ENCODE data around the gene MGRN1. TPM values are rescaled to one million over a fixed set of nuclear protein-coding genes. Genes with fewer than 3 reads are reported as not detected.

MGRN1 gene
- total RNA-seq, result 10 to 100 TPM; 67.3 to 69.7 TPM
- polyA plus RNA-seq, result 6.4 TPM

DNA sequence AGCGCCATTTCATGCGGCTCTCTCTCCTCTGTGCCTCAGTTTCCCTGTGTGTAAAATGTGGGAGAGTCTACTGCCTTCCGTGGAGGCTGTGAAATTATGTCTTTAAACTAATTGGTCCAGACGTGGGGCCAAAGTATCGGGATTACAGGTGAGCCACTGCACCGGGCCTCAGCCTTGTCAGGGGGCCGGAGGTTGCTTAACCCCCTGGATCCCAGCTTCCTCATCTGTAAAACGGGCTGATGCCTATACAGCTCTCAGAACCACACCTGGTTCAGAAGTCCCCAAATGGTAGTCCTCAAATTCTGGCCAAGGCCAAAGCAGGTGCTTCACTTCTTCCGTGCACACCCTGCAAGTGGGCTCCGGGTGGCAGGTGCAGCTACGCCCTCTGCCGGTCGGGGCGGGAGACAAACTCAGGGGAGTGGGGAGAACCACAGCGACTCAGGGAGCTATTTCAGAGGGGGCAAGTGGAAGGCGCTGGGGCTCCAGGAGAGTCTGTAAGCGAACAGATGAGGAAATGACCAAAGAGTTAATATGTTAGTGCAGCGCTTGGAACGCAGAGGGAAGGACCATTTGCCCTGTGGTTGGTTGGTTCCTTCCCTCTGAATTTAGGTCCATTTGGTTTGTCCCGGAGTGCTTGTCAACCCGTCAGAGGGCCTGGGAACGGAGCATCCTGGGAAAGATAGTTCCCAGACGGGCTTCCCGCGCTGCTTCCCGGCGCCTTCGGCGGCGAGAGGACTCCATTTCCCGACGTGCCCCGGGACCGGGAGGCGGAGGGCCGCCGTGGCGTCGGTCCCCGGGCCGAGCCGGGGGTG, at the start of gene MGRN1:
Gene MGRN1, plus strand, starts transcription at position 812 of the 812 bp plus-strand sequence. CDS start 135 bp downstream, outside the sequence.
- Mint-ChIP-seq H3K9me3 (no peaks in the 10 kb centered on the region), H3K4me3 (peak within 1 kb of the TSS; percentile 88 to 98 (median 94)), H3K27me3 (no peaks in the 10 kb centered on the region), H3K4me1 (peaks cover 28 to 41% (median 38%) of the 10 kb centered on the region in 3 donors), H3K27ac (peak within 1 kb of the TSS; percentile 84 to 100 (median 98)), H3K36me3 (peaks cover 0 to 12% (median 0%) of the 10 kb centered on the region in 3 donors)
- POLR2A ChIA-PET, result interaction anchor here (0.6 to 1.9 kb wide), 5 partner anchors 8 to 69 kb away, joined by 3 to 18 read pairs (median 7); partner anchors contain the start of gene NUDT16L1
- Histone ChIP-seq H3K36me3 (ENCODE audit: insufficient read depth, low read length) (no peaks in the 10 kb centered on the region), H3K4me1 (ENCODE audit: insufficient read depth, low read length) (peaks cover 24% of the 10 kb centered on the region), H3K27ac (ENCODE audit: low read depth, low read length) (peak within 1 kb of the TSS; percentile 94), H3K27me3 (ENCODE audit: insufficient read depth, low read length, poor library complexity, severe bottlenecking) (no peaks in the 10 kb centered on the region), H3K4me3 (ENCODE audit: low read length) (peak within 1 kb of the TSS; percentile 67), H3K9me3 (ENCODE audit: low read length) (no peaks in the 10 kb centered on the region)
- DNase-seq, result peak; percentile 85 to 93 (median 91)
- CTCF ChIA-PET, result interaction anchor here (0.7 to 3.6 kb wide), 19 partner anchors 9 to 276 kb away, joined by 3 to 22 read pairs (median 4); partner anchors contain the start of genes ANKS3, DNAAF8 and UBALD1

DNA sequence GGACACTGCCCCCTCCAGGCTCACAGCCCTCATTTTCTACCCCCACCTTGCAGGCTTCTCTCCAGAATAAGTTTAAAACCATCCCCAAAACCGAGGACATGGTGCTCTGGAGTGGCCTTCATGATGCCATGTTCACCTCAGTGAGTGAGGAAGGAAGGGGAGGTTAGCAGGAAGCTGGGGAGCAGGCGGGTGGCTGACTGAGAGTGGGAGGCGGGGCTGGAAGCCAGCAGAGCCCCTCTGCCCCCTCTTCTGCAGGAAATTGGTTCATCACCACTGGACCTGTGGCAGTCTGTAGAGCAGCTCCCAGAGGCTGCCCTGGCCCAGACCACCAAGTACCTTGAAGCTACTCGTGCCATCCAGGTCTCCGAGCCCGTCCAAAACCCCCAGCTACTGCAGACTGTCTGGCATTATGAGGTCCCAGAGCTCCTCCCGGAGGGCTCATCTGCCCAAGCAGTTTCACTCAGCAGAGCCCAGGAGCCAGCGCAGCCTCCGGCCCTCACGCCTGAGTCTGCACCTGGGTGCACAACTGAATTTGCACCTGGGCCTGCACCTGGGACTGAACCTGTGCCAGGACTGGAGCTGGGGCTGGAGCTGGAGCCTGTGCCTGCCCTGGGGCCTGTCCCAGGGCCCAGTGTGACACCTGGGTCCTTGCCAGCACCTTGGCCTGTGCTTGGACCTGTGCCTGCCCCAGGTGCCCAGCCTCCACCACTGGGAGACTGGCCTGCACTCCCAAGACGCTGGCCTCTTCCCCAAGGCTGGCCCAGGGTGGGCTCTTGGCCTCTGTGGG, 49.5 kb upstream of the MGRN1 start:
- Mint-ChIP-seq H3K4me1 (no peaks in the 10 kb centered on the region), H3K27ac (no peak overlapping the region)
- CTCF ChIA-PET, result interaction anchor here (1.9 kb wide), 1 partner anchor 10 kb away, joined by 5 read pairs; no protein-coding TSS in a partner anchor

DNA sequence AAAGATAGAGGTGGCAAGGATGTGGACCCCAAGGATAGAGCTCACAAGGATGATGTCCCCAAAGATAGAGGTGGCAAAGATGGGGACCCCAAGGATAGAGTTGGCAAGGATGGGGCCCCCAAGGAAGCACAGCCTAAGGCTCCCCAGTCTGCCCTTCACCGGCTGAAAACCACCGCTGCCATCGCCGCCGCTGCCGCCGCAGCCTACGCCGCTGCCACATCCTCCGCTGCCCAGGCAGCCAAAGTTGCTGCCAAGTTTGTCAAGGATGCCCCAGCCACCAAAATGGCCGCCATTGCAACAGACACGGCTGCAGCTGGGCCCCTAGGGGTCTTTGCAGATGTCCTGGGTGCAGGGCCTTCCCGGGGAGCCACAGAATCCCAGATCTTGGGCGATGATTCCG, 48.6 kb upstream of the MGRN1 start:
- Histone ChIP-seq H3K4me1 (ENCODE audit: insufficient read depth, low read length) (no peaks in the 10 kb centered on the region), H3K27me3 (ENCODE audit: insufficient read depth, low read length, poor library complexity, severe bottlenecking) (no peaks in the 10 kb centered on the region), H3K36me3 (ENCODE audit: insufficient read depth, low read length) (no peaks in the 10 kb centered on the region), H3K4me3 (ENCODE audit: low read length) (no peak overlapping the region), H3K27ac (ENCODE audit: low read depth, low read length) (no peak overlapping the region), H3K9me3 (ENCODE audit: low read length) (no peaks in the 10 kb centered on the region)
- Mint-ChIP-seq H3K27me3 (peaks cover 0 to 5% of the 10 kb centered on the region in 2 donors), H3K4me1 (no peaks in the 10 kb centered on the region), H3K9me3 (no peaks in the 10 kb centered on the region), H3K27ac (no peak overlapping the region), H3K4me3 (no peak overlapping the region), H3K36me3 (no peaks in the 10 kb centered on the region)
- ChIA-PET CTCF (no interaction called here), POLR2A (no interaction called here)
- DNase-seq, result no peak

More for the DNA sequence above, 49.5 kb upstream of the MGRN1 start:
- no peak overlapping the region for H3K4me3 Mint-ChIP-seq
- no peaks in the 10 kb centered on the region for H3K36me3 Mint-ChIP-seq
- H3K27ac ChIP-seq (ENCODE audit: low read depth, low read length), result no peak overlapping the region
- no peaks in the 10 kb centered on the region for H3K27me3 ChIP-seq (ENCODE audit: insufficient read depth, low read length, poor library complexity, severe bottlenecking)
- no peaks in the 10 kb centered on the region for H3K9me3 ChIP-seq (ENCODE audit: low read length)
- no peaks in the 10 kb centered on the region for H3K36me3 ChIP-seq (ENCODE audit: insufficient read depth, low read length)
- peak in 1 of 5 donors; percentile 3 for DNase-seq
- H3K27me3 Mint-ChIP-seq, result peaks cover 0 to 5% of the 10 kb centered on the region in 2 donors
- POLR2A ChIA-PET, result interaction anchor here (0.6 kb wide), 1 partner anchor 453 kb away, joined by 3 read pairs; no protein-coding TSS in a partner anchor
- no peak overlapping the region for H3K4me3 ChIP-seq (ENCODE audit: low read length)
- H3K9me3 Mint-ChIP-seq, result no peaks in the 10 kb centered on the region
- H3K4me1 ChIP-seq (ENCODE audit: insufficient read depth, low read length), result no peaks in the 10 kb centered on the region

DNA sequence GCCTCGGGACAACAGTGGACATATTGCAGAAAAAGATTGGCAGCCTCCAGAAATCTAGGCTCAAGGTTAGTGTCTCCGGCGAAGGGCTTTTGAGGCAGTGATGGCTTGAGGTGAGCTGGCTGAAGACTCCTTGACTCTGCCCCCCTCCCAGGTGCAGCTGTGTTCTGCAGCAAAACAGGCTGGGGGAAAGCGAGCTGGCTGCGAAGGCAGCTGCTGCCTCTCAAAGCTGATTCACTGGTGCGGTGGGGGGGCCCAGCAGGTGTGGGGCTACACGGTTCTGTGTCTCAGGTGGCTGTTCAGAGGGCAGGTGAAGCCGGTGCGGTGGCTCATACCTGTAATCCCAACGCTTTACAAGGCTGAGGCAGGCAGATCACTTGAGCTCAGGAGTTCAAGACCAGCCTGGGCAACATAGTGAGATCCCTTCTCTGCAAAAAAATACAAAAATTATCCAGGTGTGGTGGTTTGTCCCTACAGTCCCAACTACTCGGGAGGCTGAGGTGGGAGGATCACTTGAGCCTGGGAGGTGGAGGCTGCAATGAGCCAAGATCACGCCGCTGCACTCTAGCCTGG, 45.6 kb upstream of the MGRN1 start:
- CTCF ChIA-PET, result no interaction called here
- H3K4me3 ChIP-seq (ENCODE audit: low read length), result no peak overlapping the region
- Mint-ChIP-seq H3K27me3 (peaks cover 0 to 1% of the 10 kb centered on the region in 2 donors), H3K4me3 (no peak overlapping the region), H3K4me1 (no peaks in the 10 kb centered on the region), H3K36me3 (no peaks in the 10 kb centered on the region), H3K9me3 (no peaks in the 10 kb centered on the region), H3K27ac (no peak overlapping the region)
- no peaks in the 10 kb centered on the region for H3K9me3 ChIP-seq (ENCODE audit: low read length)
- DNase-seq, result no peak
- no peaks in the 10 kb centered on the region for H3K27me3 ChIP-seq (ENCODE audit: insufficient read depth, low read length, poor library complexity, severe bottlenecking)
- POLR2A ChIA-PET, result no interaction called here
- H3K4me1 ChIP-seq (ENCODE audit: insufficient read depth, low read length), result no peaks in the 10 kb centered on the region
- no peaks in the 10 kb centered on the region for H3K36me3 ChIP-seq (ENCODE audit: insufficient read depth, low read length)
- no peak overlapping the region for H3K27ac ChIP-seq (ENCODE audit: low read depth, low read length)

DNA sequence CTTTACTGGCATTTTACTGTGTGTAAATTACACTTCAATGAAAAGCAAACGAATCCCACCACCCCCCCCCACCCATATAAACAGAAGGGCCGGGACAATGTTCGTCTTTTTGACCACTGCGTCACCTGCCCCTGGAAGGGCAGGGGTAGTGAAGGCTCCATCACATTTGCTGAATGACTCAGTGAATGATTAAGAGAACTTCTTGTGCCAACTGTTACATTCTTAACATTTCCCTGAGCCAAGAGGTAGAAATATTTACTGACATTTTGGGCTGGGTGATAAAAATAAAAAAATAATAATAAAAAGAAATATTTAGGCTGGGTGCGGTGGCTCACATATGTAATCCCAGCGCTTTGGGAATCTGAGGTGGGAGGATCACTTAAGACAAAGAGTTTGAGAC, 44.4 kb upstream of the MGRN1 start:
- CTCF ChIA-PET, result no interaction called here
- H3K27me3 Mint-ChIP-seq, result no peaks in the 10 kb centered on the region

DNA sequence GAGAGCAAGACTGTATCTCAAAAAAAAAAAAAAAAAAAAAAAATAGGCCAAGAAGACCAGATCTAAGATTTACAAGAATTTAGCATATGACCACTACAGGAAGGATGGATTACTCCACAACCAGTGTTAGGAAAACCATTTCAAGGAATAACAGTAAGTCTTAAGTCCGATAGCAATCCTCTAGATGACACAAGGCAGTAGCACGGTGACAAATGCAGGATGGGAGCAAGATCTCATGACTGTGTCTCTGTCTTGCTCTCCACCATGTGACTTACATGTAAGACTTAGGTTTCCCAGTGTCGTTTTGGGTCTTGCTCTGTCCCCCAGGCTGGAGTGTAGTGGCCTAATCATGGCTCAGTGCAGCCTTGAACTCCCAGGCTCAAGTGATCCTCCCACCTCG, 40.7 kb upstream of the MGRN1 start:
- ChIA-PET CTCF (interaction anchor here (0.7 to 2.2 kb wide), 2 partner anchors 76 to 745 kb away, joined by 4 to 12 read pairs; no protein-coding TSS in a partner anchor), POLR2A (no interaction called here)
- Histone ChIP-seq H3K36me3 (ENCODE audit: insufficient read depth, low read length) (no peaks in the 10 kb centered on the region), H3K27ac (ENCODE audit: low read depth, low read length) (no peak overlapping the region), H3K27me3 (ENCODE audit: insufficient read depth, low read length, poor library complexity, severe bottlenecking) (peaks cover 5% of the 10 kb centered on the region), H3K4me3 (ENCODE audit: low read length) (no peak overlapping the region), H3K4me1 (ENCODE audit: insufficient read depth, low read length) (no peaks in the 10 kb centered on the region), H3K9me3 (ENCODE audit: low read length) (no peaks in the 10 kb centered on the region)
- Mint-ChIP-seq H3K36me3 (peaks cover 0 to 3% (median 0%) of the 10 kb centered on the region in 3 donors), H3K27ac (no peak overlapping the region), H3K27me3 (peaks cover 9 to 10% of the 10 kb centered on the region in 2 donors), H3K4me1 (peaks cover 0 to 3% (median 2%) of the 10 kb centered on the region in 3 donors), H3K9me3 (peaks cover 0 to 2% (median 2%) of the 10 kb centered on the region in 5 donors), H3K4me3 (no peak overlapping the region)
- no peak for DNase-seq

More for the DNA sequence above, 44.4 kb upstream of the MGRN1 start:
- H3K36me3 Mint-ChIP-seq, result no peaks in the 10 kb centered on the region
- no peak overlapping the region for H3K4me3 Mint-ChIP-seq
- Histone ChIP-seq H3K4me3 (ENCODE audit: low read length) (no peak overlapping the region), H3K9me3 (ENCODE audit: low read length) (no peaks in the 10 kb centered on the region), H3K27me3 (ENCODE audit: insufficient read depth, low read length, poor library complexity, severe bottlenecking) (no peaks in the 10 kb centered on the region), H3K36me3 (ENCODE audit: insufficient read depth, low read length) (no peaks in the 10 kb centered on the region), H3K27ac (ENCODE audit: low read depth, low read length) (no peak overlapping the region), H3K4me1 (ENCODE audit: insufficient read depth, low read length) (no peaks in the 10 kb centered on the region)
- H3K9me3 Mint-ChIP-seq, result no peaks in the 10 kb centered on the region
- no peak overlapping the region for H3K27ac Mint-ChIP-seq
- POLR2A ChIA-PET, result no interaction called here
- no peak for DNase-seq
- no peaks in the 10 kb centered on the region for H3K4me1 Mint-ChIP-seq

DNA sequence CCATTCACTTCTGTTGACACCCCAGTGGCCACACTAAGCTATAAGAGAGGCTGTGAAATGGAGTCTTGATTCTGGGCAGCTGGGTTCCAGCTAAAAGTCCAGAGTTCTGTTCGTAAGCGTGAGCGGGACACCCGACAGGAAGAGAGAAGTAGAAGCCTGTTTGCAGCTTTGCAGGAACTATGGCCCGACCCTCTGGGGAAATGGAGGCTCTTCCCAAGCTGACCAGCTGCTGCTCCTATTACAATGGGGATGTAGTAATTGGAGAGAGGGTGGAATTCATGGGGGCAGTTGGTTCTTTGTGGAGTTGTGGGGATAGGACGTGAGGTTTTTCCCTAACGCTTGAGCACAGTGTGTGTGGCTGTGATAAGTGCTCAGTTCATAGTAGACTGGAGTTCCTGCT, 38.3 kb upstream of the MGRN1 start:
- H3K36me3 Mint-ChIP-seq, result peaks cover 0 to 3% (median 0%) of the 10 kb centered on the region in 3 donors
- H3K27ac ChIP-seq (ENCODE audit: low read depth, low read length), result no peak overlapping the region
- H3K27ac Mint-ChIP-seq, result no peak overlapping the region
- H3K9me3 ChIP-seq (ENCODE audit: low read length), result no peaks in the 10 kb centered on the region
- DNase-seq, result no peak
- H3K4me3 Mint-ChIP-seq, result no peak overlapping the region
- no peaks in the 10 kb centered on the region for H3K36me3 ChIP-seq (ENCODE audit: insufficient read depth, low read length)
- peaks cover 0 to 2% (median 2%) of the 10 kb centered on the region in 5 donors for H3K9me3 Mint-ChIP-seq
- peaks cover 5% of the 10 kb centered on the region for H3K27me3 ChIP-seq (ENCODE audit: insufficient read depth, low read length, poor library complexity, severe bottlenecking)
- peaks cover 9 to 10% of the 10 kb centered on the region in 2 donors for H3K27me3 Mint-ChIP-seq
- ChIA-PET CTCF (interaction anchor here (0.7 to 2.2 kb wide), 15 partner anchors 9 to 195 kb away, joined by 3 to 12 read pairs (median 4); partner anchors contain the start of gene MGRN1), POLR2A (no interaction called here)
- H3K4me3 ChIP-seq (ENCODE audit: low read length), result no peak overlapping the region
- H3K4me1 ChIP-seq (ENCODE audit: insufficient read depth, low read length), result no peaks in the 10 kb centered on the region
- peaks cover 0 to 3% (median 2%) of the 10 kb centered on the region in 3 donors for H3K4me1 Mint-ChIP-seq
